ENCODE measurements around the gene PAX4. TPM values are rescaled to one million over a fixed set of nuclear protein-coding genes. Genes with fewer than 3 reads are reported as not detected.

The PAX4 gene
- polyA plus RNA-seq, 3 donors, result not detected

DNA sequence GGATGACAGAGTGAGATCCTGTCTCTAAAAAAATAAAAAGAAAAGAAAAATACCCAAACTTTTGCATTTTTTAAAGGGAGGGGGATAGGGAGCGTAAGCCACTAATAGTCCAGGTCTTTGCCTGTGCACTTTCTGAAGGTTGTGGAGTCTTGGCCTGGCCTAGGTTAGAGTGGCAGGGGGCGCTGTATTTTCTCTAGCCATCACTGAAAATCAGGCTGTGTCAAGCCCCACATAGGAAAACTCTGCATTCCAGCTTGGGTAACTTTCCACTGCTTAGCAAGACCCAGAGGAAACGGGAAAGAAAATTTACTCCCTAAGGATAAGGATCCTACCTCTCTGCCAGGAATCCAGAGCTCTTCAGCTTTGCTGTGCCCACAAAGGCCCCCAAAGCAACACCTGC is 10.5 kb upstream of the PAX4 start:
- peaks cover 4% of the 10 kb centered on the region for H3K4me1 Mint-ChIP-seq
- no peak overlapping the region for H3K4me3 Mint-ChIP-seq
- no peak overlapping the region for H3K27ac ChIP-seq (ENCODE audit: low read depth in 1 of 2, low read length in 2 of 2)
- no peak overlapping the region for H3K9ac ChIP-seq (ENCODE audit: insufficient read depth, low read length, poor library complexity, severe bottlenecking)
- peak overlapping the region in 2 of 7 donors; percentile 2 to 27 for H3K27ac Mint-ChIP-seq
- no peaks in the 10 kb centered on the region for H3K36me3 Mint-ChIP-seq
- no peak overlapping the region for H2AFZ ChIP-seq (ENCODE audit: insufficient read depth, low read depth, low read length, poor library complexity, severe bottlenecking)
- no peaks in the 10 kb centered on the region for H3K79me2 ChIP-seq (ENCODE audit: insufficient read depth, low read length)
- no peak for TF ChIP-seq CTCF (IDR thresholded peaks at IDR 0.05)
- no peak for DNase-seq
- no peaks in the 10 kb centered on the region for H3K4me1 ChIP-seq (ENCODE audit: control insufficient read depth in 1 of 2, insufficient read depth in 2 of 2, low read length in 2 of 2)
- H3K36me3 ChIP-seq (replicated peaks in 1 of 2; ENCODE audit: control insufficient read depth in 1 of 2, insufficient read depth in 2 of 2, low read length in 2 of 2), result no peaks in the 10 kb centered on the region
- H3K27me3 Mint-ChIP-seq (ENCODE audit: low read depth in 3 of 3), result peaks cover 4 to 8% (median 6%) of the 10 kb centered on the region in 3 donors
- peaks cover 0 to 2% of the 10 kb centered on the region in 2 donors for H3K27me3 ChIP-seq (ENCODE audit: control insufficient read depth in 2 of 2, insufficient read depth in 2 of 2, low read length in 2 of 2)
- H3K4me2 ChIP-seq (replicated peaks; ENCODE audit: extremely low read depth, low read length, poor library complexity, severe bottlenecking), result no peak overlapping the region
- WGBS (ENCODE audit: insufficient coverage), result 80% methylated on average over 1 of the region's 3 CpGs
- H3K9me3 ChIP-seq (replicated peaks in 1 of 2; ENCODE audit: control insufficient read depth in 1 of 2, insufficient read depth in 1 of 2, low read length in 2 of 2), result no peaks in the 10 kb centered on the region
- peaks cover 0 to 13% (median 7%) of the 10 kb centered on the region in 7 donors for H3K9me3 Mint-ChIP-seq
- H4K20me1 ChIP-seq (ENCODE audit: insufficient read depth, low read length), result no peaks in the 10 kb centered on the region
- H3K4me3 ChIP-seq (replicated peaks in 1 of 3; ENCODE audit: low read depth in 2 of 3, low read length in 3 of 3), result no peak overlapping the region
- intact Hi-C loops (cut with micrococcal nuclease), result no loop called here

DNA sequence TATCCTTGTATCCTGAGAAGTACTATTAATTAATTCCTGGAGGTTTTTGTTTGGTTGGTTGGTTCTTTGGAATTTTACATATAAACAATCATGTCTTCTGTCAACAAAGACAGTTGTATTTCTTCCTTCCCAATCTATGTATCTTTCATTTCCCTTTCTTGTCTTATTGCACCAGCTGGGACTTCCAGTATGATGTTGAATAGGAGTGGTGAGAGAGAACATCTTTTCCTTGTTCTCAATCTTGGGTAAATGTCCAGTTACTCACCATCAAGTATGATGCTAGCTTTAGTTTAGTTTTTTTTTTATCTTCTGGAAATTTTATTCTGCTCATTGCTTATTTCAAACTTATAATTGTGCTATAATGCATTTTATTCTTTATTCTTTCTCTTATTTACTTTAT is 7.4 kb upstream of the PAX4 start:
- no peak for TF ChIP-seq CTCF (IDR thresholded peaks at IDR 0.05)
- Histone ChIP-seq H3K9me3 (replicated peaks in 1 of 2; ENCODE audit: control insufficient read depth in 1 of 2, insufficient read depth in 1 of 2, low read length in 2 of 2) (no peaks in the 10 kb centered on the region), H3K4me1 (ENCODE audit: control insufficient read depth in 1 of 2, insufficient read depth in 2 of 2, low read length in 2 of 2) (no peaks in the 10 kb centered on the region), H3K27me3 (ENCODE audit: control insufficient read depth in 2 of 2, insufficient read depth in 2 of 2, low read length in 2 of 2) (peaks cover 10 to 23% of the 10 kb centered on the region in 2 donors), H2AFZ (ENCODE audit: insufficient read depth, low read depth, low read length, poor library complexity, severe bottlenecking) (no peak overlapping the region), H3K9ac (ENCODE audit: insufficient read depth, low read length, poor library complexity, severe bottlenecking) (no peak overlapping the region), H4K20me1 (ENCODE audit: insufficient read depth, low read length) (no peaks in the 10 kb centered on the region), H3K36me3 (replicated peaks in 1 of 2; ENCODE audit: control insufficient read depth in 1 of 2, insufficient read depth in 2 of 2, low read length in 2 of 2) (no peaks in the 10 kb centered on the region), H3K4me2 (replicated peaks; ENCODE audit: extremely low read depth, low read length, poor library complexity, severe bottlenecking) (no peak overlapping the region), H3K27ac (ENCODE audit: low read depth in 1 of 2, low read length in 2 of 2) (no peak overlapping the region), H3K79me2 (ENCODE audit: insufficient read depth, low read length) (no peaks in the 10 kb centered on the region), H3K4me3 (replicated peaks in 1 of 3; ENCODE audit: low read depth in 2 of 3, low read length in 3 of 3) (no peak overlapping the region)
- Mint-ChIP-seq H3K4me1 (peaks cover 13% of the 10 kb centered on the region), H3K9me3 (peaks cover 0 to 13% (median 7%) of the 10 kb centered on the region in 7 donors), H3K36me3 (no peaks in the 10 kb centered on the region), H3K27ac (no peak overlapping the region), H3K27me3 (ENCODE audit: low read depth in 3 of 3) (peaks cover 15 to 32% (median 15%) of the 10 kb centered on the region in 3 donors), H3K4me3 (no peak overlapping the region)
- intact Hi-C loops (cut with micrococcal nuclease), result no loop called here
- no peak for DNase-seq
